Measurements from ENCODE around the gene NUDT16L1. TPM values are rescaled to one million over a fixed set of nuclear protein-coding genes. Genes with fewer than 3 reads are reported as not detected.
A peak's percentile ranks its signal among the peaks of the same experiment; 100 is the strongest.
"Not testable (repeated sequence)": the region's sequence is repeated elsewhere in the genome, so short reads cannot be mapped to it uniquely, and the experiment has no call there.

The NUDT16L1 gene
- total and polyA plus RNA-seq, 2 experiments from 2014 or later: 84.4 to 157 TPM

DNA sequence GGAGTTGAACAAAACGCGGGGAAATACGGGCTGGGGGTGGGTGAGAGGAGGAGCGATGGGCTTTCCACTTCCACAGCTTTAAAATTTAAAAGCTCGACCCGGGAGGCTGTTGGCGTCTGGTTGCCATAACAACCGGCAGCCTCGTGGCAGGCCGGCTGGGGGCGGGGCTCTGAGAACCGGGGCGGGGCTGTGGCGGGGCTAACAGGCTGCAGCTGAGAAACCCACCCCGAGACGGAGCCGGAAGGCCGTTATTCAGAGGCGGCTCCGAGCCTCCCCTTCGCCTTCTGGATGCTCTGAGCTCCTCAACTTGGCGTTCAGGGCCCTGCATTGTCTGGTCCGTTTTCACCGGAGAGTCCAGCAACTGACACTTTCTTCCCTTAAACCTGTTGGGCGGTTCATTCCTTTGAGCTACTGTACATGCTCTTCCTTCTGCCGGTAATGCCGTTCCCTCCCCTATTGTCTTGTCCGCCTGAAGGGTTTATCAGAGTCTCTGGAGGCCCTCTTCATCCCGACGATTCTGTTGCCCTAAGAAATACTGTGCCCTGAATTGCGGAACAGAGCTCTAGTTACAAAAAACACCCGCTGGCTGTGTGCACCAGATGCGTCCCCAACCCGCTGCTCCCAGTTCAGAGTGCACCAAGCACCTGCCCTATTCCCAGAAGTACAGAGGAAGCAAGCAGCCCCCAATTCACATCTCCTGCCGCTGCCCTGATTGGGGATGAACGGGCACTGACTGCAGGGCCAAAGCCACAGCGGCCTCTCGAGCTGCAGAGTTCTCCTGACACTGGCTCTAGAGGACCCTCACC lies 41.6 kb downstream of the NUDT16L1 start:
- no peaks in the 10 kb centered on the region for H3K9me3 ChIP-seq (ENCODE audit: low read depth)

DNA sequence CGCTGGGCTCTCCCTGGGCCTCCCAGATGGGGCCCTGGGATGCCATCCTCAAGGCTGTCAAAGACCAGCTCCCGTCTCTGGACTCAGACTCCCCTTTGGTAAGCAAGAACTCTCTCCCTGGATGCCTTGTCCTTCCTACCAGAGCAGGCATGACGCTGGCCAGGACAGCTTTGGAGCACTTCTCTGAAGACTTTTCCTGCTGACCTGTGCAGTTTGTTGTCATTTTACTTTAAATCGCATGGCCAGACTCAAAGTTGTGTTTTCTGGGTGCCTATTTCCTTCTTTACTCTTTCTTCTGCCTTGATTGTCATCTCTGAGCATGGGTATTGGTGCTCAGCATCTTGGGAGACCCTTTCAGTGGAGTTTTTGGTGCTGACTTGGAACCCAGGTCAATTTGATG lies 43.2 kb downstream of the NUDT16L1 start:
- no peaks in the 10 kb centered on the region for H3K27me3 ChIP-seq
- no peak overlapping the region for H3K4me3 ChIP-seq
- H3K4me1 ChIP-seq (ENCODE audit: low read depth): no peaks in the 10 kb centered on the region
- H3K36me3 ChIP-seq: no peaks in the 10 kb centered on the region
- no peaks in the 10 kb centered on the region for H3K9me3 ChIP-seq (ENCODE audit: low read depth)
- DNase-seq (ENCODE audit: low read depth in 1 of 2, low spot score in 1 of 2): no peak
- H3K27ac ChIP-seq: no peak overlapping the region
- TF ChIP-seq, protein P1, sequence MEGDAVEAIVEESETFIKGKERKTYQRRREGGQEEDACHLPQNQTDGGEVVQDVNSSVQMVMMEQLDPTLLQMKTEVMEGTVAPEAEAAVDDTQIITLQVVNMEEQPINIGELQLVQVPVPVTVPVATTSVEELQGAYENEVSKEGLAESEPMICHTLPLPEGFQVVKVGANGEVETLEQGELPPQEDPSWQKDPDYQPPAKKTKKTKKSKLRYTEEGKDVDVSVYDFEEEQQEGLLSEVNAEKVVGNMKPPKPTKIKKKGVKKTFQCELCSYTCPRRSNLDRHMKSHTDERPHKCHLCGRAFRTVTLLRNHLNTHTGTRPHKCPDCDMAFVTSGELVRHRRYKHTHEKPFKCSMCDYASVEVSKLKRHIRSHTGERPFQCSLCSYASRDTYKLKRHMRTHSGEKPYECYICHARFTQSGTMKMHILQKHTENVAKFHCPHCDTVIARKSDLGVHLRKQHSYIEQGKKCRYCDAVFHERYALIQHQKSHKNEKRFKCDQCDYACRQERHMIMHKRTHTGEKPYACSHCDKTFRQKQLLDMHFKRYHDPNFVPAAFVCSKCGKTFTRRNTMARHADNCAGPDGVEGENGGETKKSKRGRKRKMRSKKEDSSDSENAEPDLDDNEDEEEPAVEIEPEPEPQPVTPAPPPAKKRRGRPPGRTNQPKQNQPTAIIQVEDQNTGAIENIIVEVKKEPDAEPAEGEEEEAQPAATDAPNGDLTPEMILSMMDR (IDR thresholded peaks at IDR 0.05; ENCODE audit: low read depth, low read length): no peak

More for the DNA sequence above, 41.6 kb downstream of the NUDT16L1 start:
- DNase-seq (ENCODE audit: low read depth in 1 of 2, low spot score in 1 of 2): peak; percentile 88 to 93
- Histone ChIP-seq H3K36me3 (no peaks in the 10 kb centered on the region), H3K27me3 (no peaks in the 10 kb centered on the region), H3K4me1 (ENCODE audit: low read depth) (no peaks in the 10 kb centered on the region), H3K27ac (peak overlapping the region; percentile 79), H3K4me3 (peak overlapping the region; percentile 70)
- TF ChIP-seq, protein P1 (IDR thresholded peaks at IDR 0.05; ENCODE audit: low read depth, low read length): no peak

DNA sequence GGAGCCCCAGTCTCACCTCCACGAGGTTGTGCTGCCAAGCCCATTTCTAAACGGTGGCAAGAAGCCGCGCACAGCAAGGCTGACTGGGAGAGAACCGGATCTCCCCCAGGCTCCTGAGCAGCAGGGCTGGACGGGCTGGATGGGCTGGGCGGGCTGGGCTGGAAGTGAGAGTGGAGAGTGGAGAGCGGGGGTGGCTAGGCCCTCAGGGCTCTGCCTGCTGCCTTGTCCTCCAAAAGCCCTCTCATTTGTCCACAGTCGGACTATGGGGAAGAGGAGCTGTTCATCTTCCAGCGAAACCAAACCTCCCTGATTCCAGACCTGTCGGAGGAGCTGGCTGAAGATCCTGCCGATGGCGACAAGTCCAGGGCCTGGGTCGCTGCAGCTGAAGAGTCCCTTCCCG lies 44.2 kb downstream of the NUDT16L1 start:
- no peaks in the 10 kb centered on the region for H3K36me3 ChIP-seq
- TF ChIP-seq, protein P1 (IDR thresholded peaks at IDR 0.05; ENCODE audit: low read depth, low read length): no peak
- no peak overlapping the region for H3K27ac ChIP-seq
- no peaks in the 10 kb centered on the region for H3K4me1 ChIP-seq (ENCODE audit: low read depth)
- no peak for DNase-seq (ENCODE audit: low read depth in 1 of 2, low spot score in 1 of 2)
- H3K4me3 ChIP-seq: no peak overlapping the region
- H3K27me3 ChIP-seq: no peaks in the 10 kb centered on the region
- H3K9me3 ChIP-seq (ENCODE audit: low read depth): no peaks in the 10 kb centered on the region

DNA sequence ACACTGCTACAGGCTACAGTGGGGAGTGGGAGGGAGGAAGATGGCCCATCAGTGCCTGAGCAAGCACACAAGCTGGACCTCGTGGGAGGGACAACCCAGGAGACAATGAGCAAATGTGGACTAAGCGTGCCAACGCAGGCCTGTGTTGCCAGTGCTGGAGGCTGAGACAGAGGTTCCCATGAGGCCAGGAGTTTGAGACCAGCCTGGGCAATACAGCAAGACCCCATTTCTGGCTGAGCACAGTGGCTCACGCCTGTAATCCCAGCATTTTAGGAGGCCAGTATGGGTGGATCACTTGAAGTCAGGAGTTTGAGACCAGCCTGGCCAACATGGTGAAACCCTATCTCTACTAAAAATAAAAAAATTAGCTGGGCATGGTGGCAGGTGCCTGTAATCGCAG lies 45.0 kb downstream of the NUDT16L1 start:
- H3K4me1 ChIP-seq (ENCODE audit: low read depth); H3K36me3 ChIP-seq; H3K4me3 ChIP-seq: not testable (repeated sequence)

DNA sequence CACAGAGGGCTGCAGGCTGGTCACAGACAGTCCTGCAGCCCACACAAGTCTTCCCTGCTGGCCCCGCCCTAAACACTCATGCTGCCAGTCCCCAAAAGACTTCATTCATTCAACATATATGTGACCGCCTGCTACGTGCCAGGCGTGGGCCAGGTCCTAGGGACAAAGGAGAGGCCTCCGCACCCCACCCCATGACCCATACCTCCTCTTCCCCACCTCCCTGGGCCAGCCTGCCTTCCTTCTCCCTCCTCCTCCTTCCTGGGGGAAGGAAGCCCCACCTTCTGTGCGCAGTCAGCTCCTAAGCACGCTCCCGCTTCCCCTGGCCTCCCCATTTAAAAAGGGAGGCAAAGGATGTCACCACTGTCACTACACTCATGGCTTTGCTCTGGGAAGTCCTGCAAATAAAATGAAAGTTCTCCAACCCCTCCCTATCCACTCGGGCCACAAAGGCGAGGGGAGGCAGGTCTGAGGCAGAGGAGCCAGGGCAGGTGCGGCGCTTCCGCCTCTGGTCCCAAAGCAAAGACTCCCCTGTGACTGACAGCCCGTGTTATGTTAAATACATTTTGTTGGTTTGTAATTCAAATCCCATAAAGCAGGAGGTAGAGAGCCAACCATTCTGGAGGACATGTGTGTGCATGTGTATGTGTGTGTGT lies 50.0 kb downstream of the NUDT16L1 start:
- TF ChIP-seq, protein P1 (IDR thresholded peaks at IDR 0.05; ENCODE audit: low read depth, low read length): no peak

More for the DNA sequence above, 45.0 kb downstream of the NUDT16L1 start:
- not testable (repeated sequence) for H3K27me3 ChIP-seq; H3K27ac ChIP-seq; DNase-seq (ENCODE audit: low read depth in 1 of 2, low spot score in 1 of 2); H3K9me3 ChIP-seq (ENCODE audit: low read depth)

More for the DNA sequence above, 50.0 kb downstream of the NUDT16L1 start:
- no peaks in the 10 kb centered on the region for H3K27me3 ChIP-seq
- no peaks in the 10 kb centered on the region for H3K9me3 ChIP-seq (ENCODE audit: low read depth)
- no peaks in the 10 kb centered on the region for H3K36me3 ChIP-seq
- no peak for DNase-seq (ENCODE audit: low read depth in 1 of 2, low spot score in 1 of 2)
- H3K27ac ChIP-seq: no peak overlapping the region
- H3K4me3 ChIP-seq: no peak overlapping the region
- H3K4me1 ChIP-seq (ENCODE audit: low read depth): no peaks in the 10 kb centered on the region

All from cardiac muscle cell (in vitro differentiated cells and primary cell).